ENCODE results near the gene JAKMIP2. TPM values are rescaled to one million over a fixed set of nuclear protein-coding genes. Genes with fewer than 3 reads are reported as not detected.
A peak's percentile ranks its signal among the peaks of the same experiment; 100 is the strongest.

Gene JAKMIP2
- total and polyA plus RNA-seq, 8 donors = 0.73 to 11.7 (median 8.1) TPM

- no peak for ATAC-seq
- no peak for DNase-seq
- intact Hi-C loops (cut with DNase I) = no loop called here
- Histone ChIP-seq H3K4me1 (no peaks in the 10 kb centered on the region), H3K36me3 (no peaks in the 10 kb centered on the region), H3K9me3 (no peaks in the 10 kb centered on the region), H3K27me3 (no peaks in the 10 kb centered on the region), H3K27ac (no peak overlapping the region), H3K4me3 (no peak overlapping the region)
- TF ChIP-seq CTCF (IDR thresholded peaks at IDR 0.05) = no peak
Measured at GRCh38 chr5:147691130-147691529, 91.4 kb downstream of the JAKMIP2 start.

GRCh38 chr5:147690595-147690994 lies 91.9 kb downstream of the JAKMIP2 start:
- intact Hi-C loops (cut with DNase I) = no loop called here
- no peaks in the 10 kb centered on the region for H3K27me3 ChIP-seq
- H3K36me3 ChIP-seq = no peaks in the 10 kb centered on the region
- ATAC-seq = no peak
- H3K4me3 ChIP-seq = no peak overlapping the region
- no peak for DNase-seq
- TF ChIP-seq CTCF (IDR thresholded peaks at IDR 0.05) = no peak
- H3K9me3 ChIP-seq = no peaks in the 10 kb centered on the region
- H3K4me1 ChIP-seq = no peaks in the 10 kb centered on the region
- no peak overlapping the region for H3K27ac ChIP-seq

GRCh38 chr5:147689426-147689825 lies 93.1 kb downstream of the JAKMIP2 start:
- Histone ChIP-seq H3K27ac (no peak overlapping the region), H3K27me3 (no peaks in the 10 kb centered on the region), H3K4me3 (no peak overlapping the region), H3K36me3 (no peaks in the 10 kb centered on the region), H3K4me1 (no peaks in the 10 kb centered on the region), H3K9me3 (no peaks in the 10 kb centered on the region)
- DNase-seq = no peak
- intact Hi-C loops (cut with DNase I) = no loop called here
- TF ChIP-seq CTCF (IDR thresholded peaks at IDR 0.05) = no peak
- ATAC-seq = peak; percentile 12

- Histone ChIP-seq H3K27me3 (no peaks in the 10 kb centered on the region), H3K36me3 (no peaks in the 10 kb centered on the region), H3K4me3 (no peak overlapping the region), H3K9me3 (no peaks in the 10 kb centered on the region), H3K4me1 (no peaks in the 10 kb centered on the region), H3K27ac (no peak overlapping the region)
- ATAC-seq (peak; percentile 89), DNase-seq (peak in 3 of 4 donors; percentile 38 to 82 (median 67))
- TF ChIP-seq CTCF (IDR thresholded peaks at IDR 0.05) = no peak
- intact Hi-C loops (cut with DNase I) = no loop called here
Measured at GRCh38 chr5:147688656-147689356, 93.7 kb downstream of the JAKMIP2 start.

- Histone ChIP-seq H3K27me3 (no peaks in the 10 kb centered on the region), H3K9me3 (no peaks in the 10 kb centered on the region), H3K27ac (no peak overlapping the region), H3K4me1 (no peaks in the 10 kb centered on the region), H3K36me3 (no peaks in the 10 kb centered on the region), H3K4me3 (no peak overlapping the region)
- intact Hi-C loops (cut with DNase I) = no loop called here
- TF ChIP-seq CTCF (IDR thresholded peaks at IDR 0.05) = no peak
- ATAC-seq = no peak
- no peak for DNase-seq
Measured at GRCh38 chr5:147687118-147687517, 95.4 kb downstream of the JAKMIP2 start.

Data from left lung (tissue), 10 donors.